ENCODE data around the gene ECE2. TPM values are rescaled to one million over a fixed set of nuclear protein-coding genes. Genes with fewer than 3 reads are reported as not detected.

The ECE2 gene
- total RNA-seq, 5 donors from 2014 or later (not counting 1 experiment from before 2014, with no cell fraction given) = not detected

DNA sequence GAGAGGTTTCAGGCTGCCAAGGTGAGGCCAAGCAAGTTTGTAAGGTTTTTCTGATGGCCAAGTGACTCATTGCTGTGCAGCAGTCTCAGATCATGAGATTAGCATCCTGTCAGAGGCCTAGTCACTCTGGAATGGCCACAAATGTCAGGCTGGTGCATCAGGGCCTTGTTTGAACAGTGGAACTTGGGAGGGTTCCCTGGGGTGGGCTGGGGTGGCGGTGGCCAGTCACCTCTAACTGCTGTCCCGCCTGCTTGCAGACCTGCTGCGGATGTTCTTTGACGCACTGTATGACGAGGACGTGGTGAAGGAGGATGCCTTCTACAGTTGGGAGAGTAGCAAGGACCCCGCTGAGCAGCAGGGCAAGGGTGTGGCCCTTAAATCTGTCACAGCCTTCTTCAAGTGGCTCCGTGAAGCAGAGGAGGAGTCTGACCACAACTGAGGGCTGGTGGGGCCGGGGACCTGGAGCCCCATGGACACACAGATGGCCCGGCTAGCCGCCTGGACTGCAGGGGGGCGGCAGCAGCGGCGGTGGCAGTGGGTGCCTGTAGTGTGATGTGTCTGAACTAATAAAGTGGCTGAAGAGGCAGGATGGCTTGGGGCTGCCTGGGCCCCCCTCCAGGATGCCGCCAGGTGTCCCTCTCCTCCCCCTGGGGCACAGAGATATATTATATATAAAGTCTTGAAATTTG, 58.8 kb downstream of the ECE2 start:
- Histone ChIP-seq H3K4me1 (ENCODE audit: control insufficient read depth in 1 of 2, extremely low read depth in 1 of 2, insufficient read depth in 2 of 2, low read length in 2 of 2) (peaks cover 6 to 36% of the 10 kb centered on the region in 2 experiments), H3K4me3 (ENCODE audit: control insufficient read depth in 1 of 2, extremely low read depth in 1 of 2, low read length in 1 of 2) (no peak overlapping the region), H3K9me3 (no peaks in the 10 kb centered on the region), H3K27ac (ENCODE audit: low read length) (peak overlapping the region; percentile 98), H3K36me3 (ENCODE audit: control insufficient read depth in 2 of 2, extremely low read depth in 1 of 2, insufficient read depth in 1 of 2, low read length in 1 of 2) (peaks cover 14 to 50% of the 10 kb centered on the region in 2 donors), H3K27me3 (replicated peaks in 1 of 2; ENCODE audit: control insufficient read depth in 2 of 2, extremely low read depth in 1 of 2, insufficient read depth in 2 of 2, low read length in 1 of 2) (peaks cover 0 to 8% of the 10 kb centered on the region in 2 experiments)
- Mint-ChIP-seq H3K27ac (peak overlapping the region; percentile 44 to 76), H3K27me3 (no peaks in the 10 kb centered on the region), H3K36me3 (peaks cover 27% of the 10 kb centered on the region), H3K4me3 (peak overlapping the region; percentile 17 to 87 (median 49)), H3K4me1 (peaks cover 46 to 53% (median 47%) of the 10 kb centered on the region in 3 donors), H3K9me3 (no peaks in the 10 kb centered on the region)
- CTCF ChIA-PET = no interaction called here
- DNase-seq (peak in 9 of 35 experiments; percentile 12 to 45 (median 24)), ATAC-seq (replicated peaks in 1 of 4) (peak in 3 of 4 experiments; percentile 43 to 52 (median 44))
- POLR2A ChIA-PET = no interaction called here
- 88% methylated on average over 12 of the region's 15 CpGs for WGBS (ENCODE audit: insufficient coverage)

DNA sequence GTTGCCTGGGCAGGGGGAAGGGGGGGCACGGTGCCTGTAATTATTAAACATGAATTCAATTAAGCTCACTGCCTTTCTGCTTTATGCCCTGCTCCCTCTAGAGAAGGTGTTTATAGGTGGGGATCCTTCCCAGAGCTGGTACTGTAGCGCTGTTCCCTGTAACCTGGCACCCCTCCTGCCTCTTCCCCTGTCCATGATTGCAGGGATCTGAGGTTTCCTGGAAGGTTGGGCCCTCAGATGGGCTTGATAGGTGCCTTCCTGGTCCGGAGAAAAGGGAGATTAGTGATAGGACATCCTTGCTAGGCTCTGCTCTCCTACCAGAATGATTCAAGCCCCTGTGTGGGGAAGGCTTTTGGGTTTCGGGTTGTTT, 59.5 kb downstream of the ECE2 start:
- Mint-ChIP-seq H3K36me3 (peaks cover 24% of the 10 kb centered on the region), H3K27ac (peak overlapping the region; percentile 86 to 89), H3K27me3 (no peaks in the 10 kb centered on the region), H3K4me3 (peak overlapping the region; percentile 80 to 88 (median 87)), H3K9me3 (no peaks in the 10 kb centered on the region), H3K4me1 (peaks cover 46 to 53% (median 47%) of the 10 kb centered on the region in 3 donors)
- Histone ChIP-seq H3K4me3 (ENCODE audit: control insufficient read depth in 1 of 2, extremely low read depth in 1 of 2, low read length in 1 of 2) (peak overlapping the region; percentile 28 to 61), H3K36me3 (ENCODE audit: control insufficient read depth in 2 of 2, extremely low read depth in 1 of 2, insufficient read depth in 1 of 2, low read length in 1 of 2) (peaks cover 14 to 47% of the 10 kb centered on the region in 2 donors), H3K27ac (ENCODE audit: low read length) (peak overlapping the region; percentile 98), H3K4me1 (ENCODE audit: control insufficient read depth in 1 of 2, extremely low read depth in 1 of 2, insufficient read depth in 2 of 2, low read length in 2 of 2) (peaks cover 6 to 36% of the 10 kb centered on the region in 2 experiments), H3K9me3 (no peaks in the 10 kb centered on the region), H3K27me3 (replicated peaks in 1 of 2; ENCODE audit: control insufficient read depth in 2 of 2, extremely low read depth in 1 of 2, insufficient read depth in 2 of 2, low read length in 1 of 2) (peaks cover 0 to 8% of the 10 kb centered on the region in 2 experiments)
- WGBS (ENCODE audit: insufficient coverage) = 39% methylated on average over 2 of the region's 4 CpGs
- ChIA-PET POLR2A (no interaction called here), CTCF (no interaction called here)
- ATAC-seq (replicated peaks in 1 of 4) (peak in 1 of 4 experiments; percentile 13), DNase-seq (no peak)

DNA sequence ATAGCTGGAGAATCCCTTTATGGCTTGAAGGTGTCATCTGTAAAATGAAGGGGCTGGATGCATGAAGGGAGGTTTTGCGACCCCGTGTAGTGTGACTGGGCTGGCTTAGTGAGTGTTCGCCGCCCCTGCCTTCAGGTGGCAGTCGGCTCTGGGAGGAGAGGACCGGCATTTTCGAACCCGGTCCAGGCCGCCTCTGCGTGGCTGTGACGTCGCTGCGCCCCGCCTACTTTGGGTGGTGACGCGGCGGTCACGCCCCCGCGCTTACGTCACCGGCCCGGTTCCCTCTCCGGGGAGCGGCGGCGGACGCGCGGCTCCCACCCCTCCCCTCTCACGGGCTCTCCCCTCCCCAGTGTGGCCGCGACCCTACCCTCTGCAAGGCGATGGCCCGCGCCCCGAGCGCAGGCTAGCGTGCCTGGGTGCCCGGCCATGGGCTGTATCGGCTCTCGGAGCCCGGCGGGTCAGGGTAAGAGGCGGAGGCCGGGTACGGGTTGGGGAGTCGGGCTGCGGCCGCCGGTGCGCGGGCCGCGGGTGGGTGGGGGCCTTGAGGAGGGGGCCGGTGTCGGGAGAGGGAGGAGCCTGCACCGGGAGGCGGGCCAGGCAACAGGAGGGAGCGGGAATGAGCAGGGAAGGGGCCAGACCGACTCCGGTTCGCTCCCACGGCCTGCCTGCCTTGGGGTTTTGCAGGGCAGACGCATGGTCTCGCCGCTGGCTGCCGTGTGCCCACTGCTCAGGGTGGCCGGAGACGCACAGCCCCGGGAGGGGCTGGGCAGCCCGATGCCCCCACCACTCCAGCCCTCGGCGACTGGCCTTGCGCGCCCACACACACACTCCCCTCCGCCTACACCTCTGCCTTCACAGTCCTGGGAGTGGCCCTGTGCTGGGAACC, 60.1 kb downstream of the ECE2 start:
- H3K27me3 Mint-ChIP-seq = no peaks in the 10 kb centered on the region
- peak overlapping the region; percentile 98 for H3K27ac ChIP-seq (ENCODE audit: low read length)
- H3K9me3 Mint-ChIP-seq = no peaks in the 10 kb centered on the region
- H3K4me1 Mint-ChIP-seq = peaks cover 46 to 53% (median 47%) of the 10 kb centered on the region in 3 donors
- peak overlapping the region; percentile 55 to 61 for H3K4me3 ChIP-seq (ENCODE audit: control insufficient read depth in 1 of 2, extremely low read depth in 1 of 2, low read length in 1 of 2)
- H3K36me3 ChIP-seq (ENCODE audit: control insufficient read depth in 2 of 2, extremely low read depth in 1 of 2, insufficient read depth in 1 of 2, low read length in 1 of 2) = peaks cover 11 to 44% of the 10 kb centered on the region in 2 donors
- ChIA-PET POLR2A (no interaction called here), CTCF (no interaction called here)
- peak; percentile 61 to 94 (median 82) for DNase-seq
- H3K4me1 ChIP-seq (ENCODE audit: control insufficient read depth in 1 of 2, extremely low read depth in 1 of 2, insufficient read depth in 2 of 2, low read length in 2 of 2) = peaks cover 6 to 36% of the 10 kb centered on the region in 2 experiments
- H3K36me3 Mint-ChIP-seq = peaks cover 25% of the 10 kb centered on the region
- peak overlapping the region; percentile 88 to 89 for H3K27ac Mint-ChIP-seq
- peak overlapping the region; percentile 80 to 88 (median 87) for H3K4me3 Mint-ChIP-seq
- WGBS (ENCODE audit: insufficient coverage) = 2% methylated on average over 68 of the region's 77 CpGs
- ATAC-seq (replicated peaks in 1 of 4) = peak; percentile 77 to 79 (median 79)
- peaks cover 0 to 8% of the 10 kb centered on the region in 2 experiments for H3K27me3 ChIP-seq (replicated peaks in 1 of 2; ENCODE audit: control insufficient read depth in 2 of 2, extremely low read depth in 1 of 2, insufficient read depth in 2 of 2, low read length in 1 of 2)
- no peaks in the 10 kb centered on the region for H3K9me3 ChIP-seq

DNA sequence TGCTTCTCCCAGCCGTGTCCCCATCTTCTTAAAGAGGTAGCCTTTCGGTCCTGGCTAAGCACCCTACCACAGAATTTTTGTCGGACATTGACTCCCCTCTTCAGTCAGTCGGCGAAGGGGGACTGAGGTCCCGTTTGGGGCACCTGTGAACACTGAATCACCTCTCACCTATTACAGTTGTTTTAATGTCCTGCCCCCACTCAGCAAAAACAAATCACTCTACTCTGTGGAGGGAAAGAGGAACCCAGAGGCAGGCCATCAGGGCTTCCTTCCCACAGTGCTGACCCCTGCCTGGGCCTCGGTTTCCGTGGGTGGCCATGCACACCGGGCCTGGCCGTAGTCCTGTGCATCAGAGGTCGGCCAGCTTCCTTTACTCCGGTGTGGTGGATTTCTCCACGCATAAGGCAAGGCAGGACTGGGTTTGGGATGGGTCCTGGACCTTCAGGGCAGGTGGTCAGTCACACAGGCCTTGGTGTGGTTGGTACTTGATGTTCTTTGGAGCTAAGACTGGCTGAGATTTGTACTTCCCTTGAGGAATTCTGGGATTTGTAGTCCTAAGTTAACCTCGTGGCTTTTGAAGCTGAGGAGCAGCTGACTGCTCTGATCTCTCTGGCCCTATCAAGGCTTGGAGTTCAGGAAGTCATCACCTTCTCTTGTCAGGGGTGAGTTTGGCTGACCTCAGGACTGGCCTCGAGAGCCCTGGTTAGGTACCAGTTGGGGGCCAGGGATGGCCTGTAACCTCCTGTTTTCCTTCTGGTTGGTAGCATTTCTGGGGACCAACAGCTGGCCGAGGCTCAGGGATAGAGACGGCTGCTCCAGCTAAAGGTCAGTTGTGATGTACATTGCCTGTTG, 61.0 kb downstream of the ECE2 start:
- Histone ChIP-seq H3K4me3 (ENCODE audit: control insufficient read depth in 1 of 2, extremely low read depth in 1 of 2, low read length in 1 of 2) (peak overlapping the region; percentile 55 to 61), H3K36me3 (ENCODE audit: control insufficient read depth in 2 of 2, extremely low read depth in 1 of 2, insufficient read depth in 1 of 2, low read length in 1 of 2) (peaks cover 10 to 36% of the 10 kb centered on the region in 2 donors), H3K4me1 (ENCODE audit: control insufficient read depth in 1 of 2, extremely low read depth in 1 of 2, insufficient read depth in 2 of 2, low read length in 2 of 2) (peaks cover 6 to 36% of the 10 kb centered on the region in 2 experiments), H3K27ac (ENCODE audit: low read length) (peak overlapping the region; percentile 98), H3K27me3 (replicated peaks in 1 of 2; ENCODE audit: control insufficient read depth in 2 of 2, extremely low read depth in 1 of 2, insufficient read depth in 2 of 2, low read length in 1 of 2) (peaks cover 0 to 8% of the 10 kb centered on the region in 2 experiments), H3K9me3 (no peaks in the 10 kb centered on the region)
- DNase-seq (peak in 2 of 35 experiments; percentile 27 to 29), ATAC-seq (replicated peaks in 1 of 4) (no peak)
- H3K27ac Mint-ChIP-seq = peak overlapping the region; percentile 76 to 88
- peaks cover 18% of the 10 kb centered on the region for H3K36me3 Mint-ChIP-seq
- no peaks in the 10 kb centered on the region for H3K9me3 Mint-ChIP-seq
- POLR2A ChIA-PET = no interaction called here
- WGBS (ENCODE audit: insufficient coverage) = 52% methylated on average over 16 of the region's 17 CpGs
- CTCF ChIA-PET = interaction anchor here in 1 of 2 donors (0.7 kb wide), 1 partner anchor 178 kb away, joined by 3 read pairs; no protein-coding TSS in a partner anchor
- no peaks in the 10 kb centered on the region for H3K27me3 Mint-ChIP-seq
- peak overlapping the region; percentile 80 to 88 (median 87) for H3K4me3 Mint-ChIP-seq
- H3K4me1 Mint-ChIP-seq = peaks cover 46 to 53% (median 47%) of the 10 kb centered on the region in 3 donors

DNA sequence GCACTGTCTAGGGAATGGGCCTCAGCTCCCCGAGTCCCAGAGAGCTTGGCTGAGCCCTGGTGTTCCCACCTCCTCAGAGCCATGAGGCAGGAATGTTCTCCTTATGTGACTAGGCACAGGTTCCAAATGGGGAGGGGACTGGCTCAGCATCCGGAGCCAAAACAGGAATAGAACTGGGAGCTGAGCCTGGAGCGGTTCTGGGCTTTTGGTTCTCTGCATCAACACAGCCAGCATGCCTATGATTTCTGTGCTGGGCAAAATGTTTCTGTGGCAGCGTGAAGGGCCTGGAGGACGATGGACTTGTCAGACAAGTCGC, 61.5 kb downstream of the ECE2 start, which contains the start of gene FAM131A:
TSS of gene FAM131A (plus strand) at position 202 of the 316 bp plus-strand sequence. CDS start at position 233, 31 bp downstream.
- 97% methylated on average over 6 of the region's 6 CpGs for WGBS (ENCODE audit: insufficient coverage)
- peaks cover 46 to 52% (median 47%) of the 10 kb centered on the region in 3 donors for H3K4me1 Mint-ChIP-seq

More for the DNA sequence above, 61.5 kb downstream of the ECE2 start, which contains the start of gene FAM131A:
- Mint-ChIP-seq H3K9me3 (no peaks in the 10 kb centered on the region), H3K27me3 (no peaks in the 10 kb centered on the region), H3K4me3 (peak within 1 kb of the TSS; percentile 80 to 88 (median 87)), H3K27ac (peak within 1 kb of the TSS; percentile 76 to 88), H3K36me3 (peaks cover 18% of the 10 kb centered on the region)
- H3K4me3 ChIP-seq (ENCODE audit: control insufficient read depth in 1 of 2, extremely low read depth in 1 of 2, low read length in 1 of 2) = peak within 1 kb of the TSS; percentile 55 to 61
- DNase-seq (no peak), ATAC-seq (replicated peaks in 1 of 4) (no peak)
- peaks cover 0 to 8% of the 10 kb centered on the region in 2 experiments for H3K27me3 ChIP-seq (replicated peaks in 1 of 2; ENCODE audit: control insufficient read depth in 2 of 2, extremely low read depth in 1 of 2, insufficient read depth in 2 of 2, low read length in 1 of 2)
- peaks cover 6 to 36% of the 10 kb centered on the region in 2 experiments for H3K4me1 ChIP-seq (ENCODE audit: control insufficient read depth in 1 of 2, extremely low read depth in 1 of 2, insufficient read depth in 2 of 2, low read length in 2 of 2)
- CTCF ChIA-PET = no interaction called here
- peak within 1 kb of the TSS; percentile 98 for H3K27ac ChIP-seq (ENCODE audit: low read length)
- H3K36me3 ChIP-seq (ENCODE audit: control insufficient read depth in 2 of 2, extremely low read depth in 1 of 2, insufficient read depth in 1 of 2, low read length in 1 of 2) = peaks cover 8 to 30% of the 10 kb centered on the region in 2 donors
- no peaks in the 10 kb centered on the region for H3K9me3 ChIP-seq
- POLR2A ChIA-PET = no interaction called here
